GM11168 (cell line): Measurements from ENCODE around the gene WIZ.

Experiments used
- in situ Hi-C: fragments of 300-500 bp; cut with MboI; formaldehyde crosslinking; loops from one replicate; pipeline ENCODE4 v1.12.0; 2022; ENCODE audit warnings: low sequenced_read_pairs; ENCODE audit not compliant: unreplicated experiment

WIZ gene

DNA sequence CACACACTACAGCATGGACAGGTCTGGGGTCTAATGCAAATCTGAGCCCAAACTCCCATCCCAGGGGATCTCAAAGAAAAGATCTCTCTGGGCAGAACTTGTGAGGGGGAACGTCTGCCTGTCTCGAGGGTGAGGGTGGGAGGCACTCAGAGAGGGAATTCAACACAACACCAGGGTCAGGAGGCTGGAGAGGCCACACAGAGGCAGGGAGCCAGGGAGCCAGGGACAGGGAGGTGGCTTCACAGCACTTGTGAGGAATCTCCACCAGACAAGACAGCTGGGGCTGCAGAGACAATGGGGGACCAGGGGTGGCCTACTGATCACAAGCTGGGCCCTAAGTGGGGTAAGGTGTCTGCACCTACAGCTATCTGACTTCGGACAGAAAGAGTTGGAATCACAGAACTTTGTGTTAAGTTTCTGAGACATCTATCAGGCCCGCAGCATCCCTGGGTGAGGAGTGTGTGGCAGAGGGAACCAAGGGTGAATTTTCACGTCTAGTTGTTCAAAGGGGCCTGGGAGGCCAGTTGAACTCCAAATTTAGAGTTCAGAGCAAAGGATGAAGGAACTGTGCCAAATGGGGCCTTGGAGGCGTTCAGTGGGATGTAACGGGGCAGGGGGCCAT is 18.2 kb downstream of the WIZ start:
- in situ Hi-C loops = no loop called here

DNA sequence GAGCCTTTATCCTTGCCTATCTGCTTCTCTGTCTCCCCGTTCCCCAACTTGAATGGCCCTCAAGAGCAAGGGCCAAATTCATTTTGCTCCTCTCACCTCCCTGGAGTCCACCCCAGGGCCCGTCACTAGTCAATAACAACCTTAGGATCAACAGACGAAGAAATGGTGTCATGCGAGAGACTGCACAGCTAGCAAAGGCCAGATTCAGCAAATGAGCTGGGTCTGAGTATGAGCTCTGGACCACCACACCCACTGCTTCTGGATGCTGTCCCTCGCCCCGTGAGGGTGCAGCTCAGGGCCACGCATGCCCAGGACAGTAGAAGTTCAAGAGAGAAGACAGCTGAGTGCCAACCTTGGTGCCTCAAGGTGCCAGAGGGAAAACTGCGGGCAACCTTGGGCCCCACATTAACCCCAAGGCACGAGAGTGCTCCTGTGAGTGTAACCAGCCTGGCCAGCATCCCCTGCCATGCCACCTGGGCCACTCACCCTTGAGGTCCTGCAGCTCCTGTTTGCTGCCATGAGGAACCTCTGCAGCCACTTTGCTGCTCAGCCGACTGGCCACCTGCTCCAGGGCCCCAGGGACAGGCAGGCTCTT is 19.1 kb downstream of the WIZ start:
- in situ Hi-C loops = no loop called here

DNA sequence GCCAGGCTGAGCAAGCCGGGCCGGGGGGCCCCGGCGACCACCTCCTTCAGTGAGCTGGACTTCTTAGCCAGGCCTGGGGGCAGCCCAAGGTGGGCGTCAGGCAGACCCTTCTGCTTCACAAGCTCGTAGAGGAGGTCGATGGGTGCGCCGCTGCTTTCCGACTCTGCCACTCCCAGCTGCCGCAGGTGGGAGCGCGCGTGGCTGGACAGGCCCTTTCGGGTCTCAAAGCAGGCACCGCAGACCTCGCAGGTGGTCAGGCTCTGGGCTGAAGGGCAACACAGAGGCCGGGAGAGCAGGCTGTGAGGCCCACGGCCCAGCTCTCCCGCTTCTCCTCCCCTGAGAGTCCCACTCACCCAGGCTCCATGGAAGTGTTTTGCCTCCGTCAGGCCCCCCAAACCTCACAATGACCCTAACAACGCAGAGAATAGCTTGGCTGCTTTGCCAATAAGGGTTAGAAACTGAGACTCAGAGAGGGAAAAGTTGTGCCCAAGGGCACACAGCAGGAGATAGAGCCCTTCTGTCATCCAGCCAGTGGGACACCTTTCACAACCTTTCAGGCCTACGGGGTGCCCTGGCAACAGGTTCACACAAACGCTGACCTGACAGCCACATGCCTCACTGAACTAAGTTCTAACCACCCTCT is 19.8 kb downstream of the WIZ start:
- in situ Hi-C loops = no loop called here

DNA sequence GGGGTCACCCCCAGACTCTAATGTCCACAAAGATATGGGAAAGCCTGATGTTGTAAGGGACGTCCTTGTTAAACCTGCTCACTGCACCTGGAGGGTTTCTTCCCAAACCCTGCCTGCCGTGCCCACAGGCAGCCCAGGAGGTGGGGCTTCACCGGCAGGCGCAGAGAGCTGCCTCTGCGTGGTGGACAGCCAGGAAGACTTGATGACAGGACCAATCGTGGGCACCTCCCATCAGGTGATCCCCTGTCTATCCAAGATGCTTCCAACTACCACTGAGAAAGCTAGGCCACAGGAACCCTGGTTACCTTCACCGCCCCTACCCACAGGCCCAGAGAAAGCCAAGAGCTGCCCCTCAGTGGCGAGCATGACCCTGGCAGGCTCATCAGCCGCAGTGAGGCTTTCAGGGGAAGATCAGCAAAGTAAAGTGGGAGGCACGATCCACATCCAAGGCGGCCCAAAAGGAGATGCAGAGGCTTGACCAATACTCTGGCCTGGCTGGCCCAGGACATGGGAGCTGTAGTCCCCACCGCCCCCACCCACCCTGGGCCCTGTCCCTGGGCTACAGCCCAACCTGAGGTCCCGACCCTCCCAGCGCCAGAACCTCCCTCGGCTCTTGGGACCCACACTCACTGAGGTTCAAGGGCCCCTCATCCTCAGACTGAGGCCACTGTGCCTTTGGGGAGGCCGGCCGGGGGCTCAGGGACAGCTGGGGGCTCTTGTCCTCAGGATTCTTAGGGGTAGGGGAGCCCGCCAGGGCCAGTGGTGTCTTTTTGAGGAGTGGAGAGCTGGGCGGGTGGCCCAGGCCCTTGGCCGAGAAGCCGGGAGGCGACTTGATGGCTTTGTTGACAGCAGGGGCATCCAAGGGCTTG is 20.6 kb downstream of the WIZ start:
- in situ Hi-C loops = no loop called here

GRCh38 chr19:15427991-15428471 is 21.7 kb downstream of the WIZ start:
- in situ Hi-C loops = no loop called here

GRCh38 chr19:15427350-15427700 is 22.4 kb downstream of the WIZ start:
- in situ Hi-C loops = no loop called here

DNA sequence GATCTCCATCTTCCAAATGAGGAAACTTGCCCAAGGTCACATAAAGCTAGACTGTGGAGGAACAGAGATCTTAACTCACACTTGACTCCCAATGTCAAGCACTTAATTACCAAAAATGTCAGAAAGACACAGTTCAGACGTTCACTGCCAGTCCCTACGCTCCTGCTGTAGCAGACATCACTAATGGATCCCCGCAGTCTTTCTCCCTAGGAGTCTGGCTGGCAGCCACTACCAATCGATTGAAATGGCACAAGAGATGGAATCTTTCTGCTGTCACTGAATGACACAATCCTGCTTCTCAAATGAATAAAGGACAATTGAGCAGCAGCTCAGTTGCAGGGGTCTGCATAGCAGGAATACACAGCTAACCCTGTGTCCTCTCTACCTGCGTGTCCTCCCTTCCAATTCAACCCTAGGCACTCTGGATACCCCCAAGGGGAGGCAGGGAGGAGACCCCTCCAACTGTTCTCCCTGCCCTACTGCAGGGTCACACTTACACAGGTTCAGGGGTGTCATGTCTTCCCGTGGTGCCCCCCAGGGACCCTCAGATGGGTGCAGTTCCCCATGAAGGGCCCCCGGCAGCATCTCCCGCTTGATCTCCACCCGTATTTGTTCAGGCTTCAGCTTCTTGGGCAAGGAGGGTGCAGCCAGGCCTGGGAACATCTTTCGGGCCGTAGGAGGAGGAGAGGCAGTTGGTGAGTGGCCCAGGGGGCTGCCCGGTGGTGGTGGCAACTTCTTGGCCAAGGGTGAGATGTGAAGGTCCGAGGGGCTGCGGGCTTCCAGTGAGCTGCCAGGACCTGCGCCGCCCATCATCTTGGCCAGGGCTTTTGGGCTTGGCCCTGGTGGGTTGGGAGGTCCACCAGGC is 23.0 kb downstream of the WIZ start:
- in situ Hi-C loops = no loop called here

- in situ Hi-C loops = no loop called here
Observed at GRCh38 chr19:15425321-15425950, 24.3 kb downstream of the WIZ start.

DNA sequence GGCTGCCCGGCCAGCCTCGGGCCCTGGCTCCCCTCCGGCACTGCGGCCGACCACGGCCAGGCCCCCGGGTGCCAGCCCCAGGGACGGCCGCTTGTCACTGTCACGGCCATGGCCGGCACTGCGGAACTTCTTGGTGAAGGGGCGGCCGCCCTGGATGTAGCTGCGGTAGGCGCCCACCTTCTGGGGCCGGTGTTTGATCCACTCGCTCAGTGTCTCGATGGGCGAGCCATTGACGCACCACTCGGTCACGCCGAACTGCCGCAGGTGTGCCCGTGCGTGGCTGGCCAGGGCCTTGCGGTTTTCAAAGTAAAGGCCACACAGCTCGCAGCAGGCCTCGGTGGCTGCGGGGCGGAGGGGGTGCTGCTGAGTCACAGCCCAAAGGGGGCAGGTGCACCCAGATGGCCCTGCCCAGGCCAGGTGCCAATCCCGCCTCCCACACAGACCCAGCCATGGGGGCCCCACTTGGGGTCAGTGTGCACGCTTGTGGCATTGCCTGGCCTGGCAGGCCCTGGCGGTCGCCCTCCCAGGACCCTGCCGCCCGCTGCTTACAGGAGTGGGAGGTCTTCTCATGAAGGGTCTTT is 25.0 kb downstream of the WIZ start:
- in situ Hi-C loops = no loop called here

- in situ Hi-C loops = no loop called here
Observed at GRCh38 chr19:15424121-15424520, 25.6 kb downstream of the WIZ start.

- in situ Hi-C loops = no loop called here
Observed at GRCh38 chr19:15423130-15423529, 26.6 kb downstream of the WIZ start.

DNA sequence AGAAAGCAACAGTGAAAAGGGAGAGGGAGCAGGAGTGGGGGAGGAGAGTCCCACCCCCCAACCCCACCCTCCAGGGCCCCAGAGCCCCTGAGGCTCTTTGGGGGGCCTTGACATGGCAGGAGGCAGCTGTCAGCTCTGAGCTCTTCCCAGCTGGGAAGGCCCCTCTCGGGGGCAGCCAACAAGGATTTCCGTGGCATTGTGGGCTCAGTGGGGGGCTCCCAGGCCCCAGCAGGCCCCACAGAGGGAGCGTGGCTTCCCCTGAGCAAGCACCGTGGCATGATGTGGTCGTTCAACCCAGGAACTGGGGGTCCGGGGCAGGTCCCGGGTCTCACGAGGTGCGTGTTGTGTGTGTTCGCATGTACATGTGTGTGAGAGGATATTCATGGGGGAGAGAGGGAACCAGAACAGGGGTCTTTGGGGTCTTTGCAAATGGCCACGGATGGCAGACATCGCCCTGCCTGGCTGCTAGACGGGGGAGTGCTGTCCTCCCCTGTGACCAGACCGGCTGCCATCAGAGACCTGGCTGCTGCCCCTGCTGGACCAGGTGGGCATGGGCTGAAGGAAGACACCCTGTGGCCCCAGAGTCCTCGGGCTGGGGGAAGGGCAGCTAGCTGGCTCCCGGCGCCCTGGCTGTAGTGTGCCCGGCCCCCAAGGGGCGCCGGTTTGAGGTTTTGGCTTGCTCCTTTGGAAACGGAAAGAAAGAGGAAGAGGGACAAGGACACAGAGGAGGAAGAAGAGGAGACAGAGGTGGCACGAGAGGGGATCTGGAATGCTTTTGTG is 27.3 kb downstream of the WIZ start:
- in situ Hi-C loops = no loop called here

- in situ Hi-C loops = no loop called here
Observed at GRCh38 chr19:15421721-15422260, 28.0 kb downstream of the WIZ start.

- in situ Hi-C loops = no loop called here
Observed at GRCh38 chr19:15421136-15421695, 28.5 kb downstream of the WIZ start.

- in situ Hi-C loops = loop anchor here (5.0 kb wide), 1 partner anchor 133 kb away; no protein-coding TSS in a partner anchor
Observed at GRCh38 chr19:15419413-15420025, 30.2 kb downstream of the WIZ start.

DNA sequence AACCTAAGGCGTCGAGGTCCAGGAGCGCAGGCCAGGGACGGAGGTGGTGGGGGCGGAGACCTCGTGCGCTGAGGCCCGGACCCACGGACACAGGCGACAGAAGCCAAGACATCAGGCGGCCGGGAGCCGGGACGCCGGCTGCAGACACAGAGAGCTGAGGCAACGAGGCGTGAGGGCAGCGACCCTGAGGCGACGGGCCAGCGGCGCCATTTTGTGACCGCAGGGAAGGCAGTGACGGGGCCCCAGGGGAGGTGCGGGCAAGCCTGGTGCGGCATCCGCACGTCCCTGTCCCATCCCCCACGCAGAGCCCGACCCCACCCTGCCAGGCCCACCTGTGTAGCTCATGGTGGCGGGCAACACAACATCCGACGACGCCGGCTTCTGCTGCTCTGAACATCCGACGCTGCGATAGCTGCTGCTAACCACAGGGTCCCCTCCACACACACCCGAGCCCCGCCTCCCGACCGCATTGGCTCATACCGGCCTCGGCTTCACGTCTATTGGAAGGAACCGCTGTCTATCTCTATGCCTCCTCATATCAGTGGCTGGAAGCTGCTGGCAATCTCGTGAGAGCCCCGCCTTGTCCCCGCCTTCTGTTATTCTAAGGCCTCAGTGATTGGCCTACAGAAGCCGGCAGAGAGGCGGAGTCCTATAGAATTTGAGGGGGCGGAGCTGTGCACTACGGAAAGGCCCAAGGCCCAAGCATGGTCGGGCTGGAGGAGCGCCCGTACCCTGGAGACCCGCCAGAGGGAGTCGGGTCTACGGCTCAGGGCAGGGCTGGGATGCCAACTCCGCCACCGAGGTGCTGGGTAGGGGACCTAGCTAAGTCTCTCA is 31.0 kb downstream of the WIZ start, which contains the start of gene AKAP8L:
TSS of gene AKAP8L (minus strand) at position 410 of the 834 bp plus-strand sequence. CDS start at position 345, 65 bp downstream.
- in situ Hi-C loops = loop anchor here (5.0 kb wide), 1 partner anchor 134 kb away; no protein-coding TSS in a partner anchor
